Kidney (tissue), 14 donors: ENCODE measurements around the gene SCFD2. TPM values are rescaled to one million over a fixed set of nuclear protein-coding genes. Genes with fewer than 3 reads are reported as not detected.

Experiments
- DNase-seq, 5 donors: peaks; one replicate each; pipeline ENCODE4 v3.0.0-alpha.2; 2013 to 2020
- FAIRE-seq: peaks from 2 replicates; lab custom pipeline; 2012; peaks lifted over from hg19 to GRCh38; lab: Jason Lieb, UNC
- H3K27ac ChIP-seq, 2 donors: one replicate each; pipeline ENCODE4 v1.7.0; 2013; ENCODE audit warnings: low read depth in 2 of 2, low read length in 2 of 2, inconsistent platforms in 1 of 2
- H3K27me3 ChIP-seq: one replicate; pipeline ENCODE4 v1.7.1; 2013; ENCODE audit warnings: low read length, inconsistent platforms; ENCODE audit not compliant: control insufficient read depth, insufficient read depth
- H3K36me3 ChIP-seq, 3 donors: one replicate each; pipeline versions ENCODE4 v1.7.0 to v1.7.1; 2013; ENCODE audit warnings: low read length in 3 of 3, control low read depth in 1 of 3, inconsistent platforms in 1 of 3; ENCODE audit not compliant: insufficient read depth in 3 of 3, control insufficient read depth in 2 of 3
- H3K4me1 ChIP-seq, 3 donors: one replicate each; pipeline versions ENCODE4 v1.7.0 to v1.7.1; 2013; ENCODE audit warnings: low read length in 3 of 3, inconsistent platforms in 1 of 3, low read depth in 1 of 3; ENCODE audit not compliant: control insufficient read depth in 2 of 3, insufficient read depth in 2 of 3
- H3K4me3 ChIP-seq, 3 donors: one replicate each; pipeline versions ENCODE4 v1.7.0 to v1.8.1; 2013; ENCODE audit warnings: low read length in 3 of 3, control low read depth in 1 of 3, inconsistent platforms in 1 of 3
- H3K9ac ChIP-seq, 3 donors: one replicate each; pipeline versions ENCODE4 v1.7.0 to v1.7.1; 2013; ENCODE audit warnings: low read length in 3 of 3, control low read depth in 1 of 3, inconsistent platforms in 1 of 3
- H3K9me3 ChIP-seq, 3 donors: one replicate each; pipeline versions ENCODE4 v1.7.0 to v1.7.1; 2013; ENCODE audit warnings: low read length in 3 of 3, control low read depth in 1 of 3, inconsistent platforms in 1 of 3; ENCODE audit not compliant: control insufficient read depth in 2 of 3, insufficient read depth in 1 of 3
- CTCF ChIP-seq: IDR thresholded peaks from 3 replicates; pipeline ENCODE4 v1.5.1; 2012; ENCODE audit warnings: mild to moderate bottlenecking, moderate library complexity, borderline replicate concordance; ENCODE audit not compliant: insufficient read depth; ENCODE audit errors: extremely low read depth
- intact Hi-C: fragments of 100-400 bp; cut with DNase I; formaldehyde crosslinking; loops from one replicate; pipeline ENCODE4 v1.11.1; 2022
- polyA plus RNA-seq: library from polyadenylated mRNA; stranded (reverse); fragments of 350-450 nt; fragmentation: Illumina TruSeq; extraction: RNeasy Lipid Tissue Mini Kit (QIAGEN cat#74804); gene quantifications from one replicate; pipeline ENCODE4 v1.2.3, GENCODE V29; 2014; ENCODE audit warnings: low read depth, low replicate concordance; ENCODE audit not compliant: insufficient read depth
- total RNA-seq: library from RNA; stranded (reverse); fragmentation: NEBNext Ultra II Directional; extraction: Animal tissue kit (Norgen Biotek cat#: 25700); gene quantifications from one replicate; pipeline ENCODE4 v1.2.1, GENCODE V29; 2021
- donor health status: control.
- donor health status: control.
- donor health status: control.
- donor health status: control.
- donor health status: control.
- donor health status: DM: yes; HTN: yes; CAD: no.
- donor health status: Normal renal cell carcinoma (clear cell type).

Gene SCFD2
- total and polyA plus RNA-seq, 2 donors from 2014 or later = 6.1 to 20.8 TPM

- no peak for FAIRE-seq
- Histone ChIP-seq H3K27ac (no peak overlapping the region), H3K9me3 (no peaks in the 10 kb centered on the region), H3K36me3 (no peaks in the 10 kb centered on the region), H3K9ac (no peak overlapping the region), H3K4me1 (peaks cover 0 to 7% (median 0%) of the 10 kb centered on the region in 3 donors), H3K4me3 (no peak overlapping the region), H3K27me3 (no peaks in the 10 kb centered on the region)
- TF ChIP-seq CTCF = no peak
- intact Hi-C loops = no loop called here
- DNase-seq = no peak
These were observed 451.7 kb downstream of the SCFD2 start for GRCh38 chr4:52914051-52914605.

- FAIRE-seq = no peak
- peaks cover 0 to 7% (median 0%) of the 10 kb centered on the region in 3 donors for H3K4me1 ChIP-seq
These were observed 453.3 kb downstream of the SCFD2 start for GRCh38 chr4:52912608-52913007.

GRCh38 chr4:52911684-52912294, 454.1 kb downstream of the SCFD2 start:
- peak; percentile 46 for TF ChIP-seq CTCF
- H3K27me3 ChIP-seq = no peaks in the 10 kb centered on the region
- FAIRE-seq = no peak
- no peak overlapping the region for H3K4me3 ChIP-seq
- H3K9me3 ChIP-seq = no peaks in the 10 kb centered on the region
- no peaks in the 10 kb centered on the region for H3K36me3 ChIP-seq
- peak in 4 of 5 donors; percentile 73 to 83 (median 76) for DNase-seq
- intact Hi-C loops = no loop called here
- no peak overlapping the region for H3K9ac ChIP-seq
- H3K27ac ChIP-seq = no peak overlapping the region
- H3K4me1 ChIP-seq = peaks cover 0 to 7% (median 0%) of the 10 kb centered on the region in 3 donors

More at GRCh38 chr4:52912608-52913007, 453.3 kb downstream of the SCFD2 start:
- no peak overlapping the region for H3K27ac ChIP-seq
- H3K27me3 ChIP-seq = no peaks in the 10 kb centered on the region
- no peak overlapping the region for H3K9ac ChIP-seq
- H3K4me3 ChIP-seq = no peak overlapping the region
- no peak for TF ChIP-seq CTCF
- intact Hi-C loops = no loop called here
- DNase-seq = no peak
- no peaks in the 10 kb centered on the region for H3K9me3 ChIP-seq
- no peaks in the 10 kb centered on the region for H3K36me3 ChIP-seq

GRCh38 chr4:52910115-52910514, 455.7 kb downstream of the SCFD2 start:
- peaks cover 0 to 7% (median 0%) of the 10 kb centered on the region in 3 donors for H3K4me1 ChIP-seq
- H3K9me3 ChIP-seq = no peaks in the 10 kb centered on the region
- no peaks in the 10 kb centered on the region for H3K36me3 ChIP-seq
- no peak for TF ChIP-seq CTCF
- intact Hi-C loops = no loop called here
- H3K27me3 ChIP-seq = no peaks in the 10 kb centered on the region
- no peak for DNase-seq
- no peak overlapping the region for H3K4me3 ChIP-seq
- no peak overlapping the region for H3K9ac ChIP-seq
- FAIRE-seq = no peak
- H3K27ac ChIP-seq = no peak overlapping the region
